ENCODE measurements around the gene TP53INP2.

The TP53INP2 gene

DNA sequence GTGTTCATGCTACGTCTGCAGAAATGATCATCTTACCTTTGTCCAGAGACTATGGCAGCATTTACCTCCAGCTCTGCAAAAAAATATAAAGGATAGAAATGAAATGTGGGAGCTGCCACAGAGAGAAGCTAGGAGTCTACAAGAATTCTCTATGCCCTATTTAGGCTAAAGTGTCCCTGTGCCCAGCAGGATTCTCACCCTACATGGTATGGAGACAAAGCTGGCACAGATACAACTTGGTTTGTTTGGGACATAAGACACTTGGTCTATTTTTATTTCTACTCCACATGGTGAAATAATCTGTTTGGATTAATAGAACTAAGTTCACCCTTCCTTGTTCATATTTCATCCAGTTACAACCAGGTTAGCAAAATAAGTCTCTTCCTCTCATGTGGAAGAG is 28.4 kb downstream of the TP53INP2 start:
- Histone ChIP-seq H3K9me3 (ENCODE audit: severe bottlenecking) (no peaks in the 10 kb centered on the region), H3K36me3 (peaks cover 23% of the 10 kb centered on the region), H3K27me3 (ENCODE audit: insufficient read depth, low read depth, severe bottlenecking) (no peaks in the 10 kb centered on the region), H3K27ac (no peak overlapping the region), H3K4me3 (ENCODE audit: low read depth, low read length) (no peak overlapping the region)
- no peak for TF ChIP-seq CTCF (IDR thresholded peaks at IDR 0.05; ENCODE audit: low read depth, low read length)
- DNase-seq = no peak

- Histone ChIP-seq H3K27ac (no peak overlapping the region), H3K9me3 (ENCODE audit: severe bottlenecking) (no peaks in the 10 kb centered on the region), H3K27me3 (ENCODE audit: insufficient read depth, low read depth, severe bottlenecking) (no peaks in the 10 kb centered on the region), H3K36me3 (peaks cover 16% of the 10 kb centered on the region), H3K4me3 (ENCODE audit: low read depth, low read length) (no peak overlapping the region)
- TF ChIP-seq CTCF (IDR thresholded peaks at IDR 0.05; ENCODE audit: low read depth, low read length) = no peak
- DNase-seq = no peak
Observed at GRCh38 chr20:34736106-34736735, 32.1 kb downstream of the TP53INP2 start.

- Histone ChIP-seq H3K36me3 (peaks cover 40% of the 10 kb centered on the region), H3K27ac (no peak overlapping the region), H3K9me3 (ENCODE audit: severe bottlenecking) (no peaks in the 10 kb centered on the region), H3K27me3 (ENCODE audit: insufficient read depth, low read depth, severe bottlenecking) (no peaks in the 10 kb centered on the region), H3K4me3 (ENCODE audit: low read depth, low read length) (no peak overlapping the region)
- TF ChIP-seq CTCF (IDR thresholded peaks at IDR 0.05; ENCODE audit: low read depth, low read length) = no peak
- DNase-seq = no peak
Observed at GRCh38 chr20:34743039-34743438, 38.9 kb downstream of the TP53INP2 start.

- H3K27me3 ChIP-seq (ENCODE audit: insufficient read depth, low read depth, severe bottlenecking) = no peaks in the 10 kb centered on the region
- no peak for TF ChIP-seq CTCF (IDR thresholded peaks at IDR 0.05; ENCODE audit: low read depth, low read length)
- peaks cover 51% of the 10 kb centered on the region for H3K36me3 ChIP-seq
- H3K4me3 ChIP-seq (ENCODE audit: low read depth, low read length) = no peak overlapping the region
- no peak overlapping the region for H3K27ac ChIP-seq
- H3K9me3 ChIP-seq (ENCODE audit: severe bottlenecking) = no peaks in the 10 kb centered on the region
- DNase-seq = no peak
Observed at GRCh38 chr20:34744340-34744739, 40.2 kb downstream of the TP53INP2 start.

DNA sequence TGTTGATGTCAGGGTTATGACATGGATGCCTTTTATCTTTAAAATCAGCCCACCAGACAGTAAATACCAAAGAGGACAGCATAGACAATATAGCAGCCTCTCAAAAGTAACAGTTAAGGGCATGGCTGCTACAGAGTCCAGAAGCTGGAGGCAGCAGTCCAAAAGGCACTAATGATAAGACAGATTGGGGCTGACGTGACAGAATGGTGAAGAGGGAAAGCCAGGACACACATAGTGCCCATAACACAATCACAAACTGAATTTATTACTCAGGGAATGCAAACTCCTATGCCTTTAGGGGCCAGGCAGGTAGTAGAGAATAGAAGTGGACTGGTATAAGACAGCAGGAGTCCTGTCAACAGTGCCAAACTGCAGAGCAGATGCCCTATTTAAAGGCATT is 40.7 kb downstream of the TP53INP2 start:
- Histone ChIP-seq H3K27me3 (ENCODE audit: insufficient read depth, low read depth, severe bottlenecking) (no peaks in the 10 kb centered on the region), H3K4me3 (ENCODE audit: low read depth, low read length) (no peak overlapping the region), H3K36me3 (peaks cover 56% of the 10 kb centered on the region), H3K9me3 (ENCODE audit: severe bottlenecking) (no peaks in the 10 kb centered on the region), H3K27ac (no peak overlapping the region)
- TF ChIP-seq CTCF (IDR thresholded peaks at IDR 0.05; ENCODE audit: low read depth, low read length) = no peak
- DNase-seq = no peak

DNA sequence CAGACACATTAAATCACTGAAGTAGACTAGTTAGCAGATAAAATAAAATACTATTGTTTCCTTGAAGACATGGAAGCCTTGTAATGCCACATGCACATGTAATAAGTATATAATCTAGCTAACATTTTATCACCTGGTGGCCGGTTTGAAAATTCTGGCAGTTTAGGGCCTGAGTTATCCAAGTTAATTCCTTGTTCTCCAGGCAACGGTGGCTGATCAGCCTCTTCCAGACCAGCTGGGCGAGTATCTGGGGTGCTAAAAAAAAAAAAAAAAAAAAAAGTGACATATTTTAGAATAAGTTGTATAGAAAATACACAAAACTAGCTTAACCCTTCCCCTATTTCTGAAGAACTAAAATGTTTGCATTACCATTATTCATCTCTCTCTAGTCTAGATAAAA is 42.5 kb downstream of the TP53INP2 start:
- no peaks in the 10 kb centered on the region for H3K27me3 ChIP-seq (ENCODE audit: insufficient read depth, low read depth, severe bottlenecking)
- H3K9me3 ChIP-seq (ENCODE audit: severe bottlenecking) = no peaks in the 10 kb centered on the region
- H3K27ac ChIP-seq = no peak overlapping the region
- no peak for DNase-seq
- H3K36me3 ChIP-seq = peaks cover 55% of the 10 kb centered on the region
- H3K4me3 ChIP-seq (ENCODE audit: low read depth, low read length) = no peak overlapping the region
- no peak for TF ChIP-seq CTCF (IDR thresholded peaks at IDR 0.05; ENCODE audit: low read depth, low read length)
